HEK293 (cell line): ENCODE results near the gene SH3RF1.

Experiments
- CTCF ChIA-PET: fragments of 350-600 bp; formaldehyde crosslinking; extraction: SDS; loops from one replicate; lab custom pipeline; 2021; ENCODE audit warnings: antibody characterized with exemption; lab: Yijun Ruan, JAX
- POLR2A ChIA-PET: fragments of 300-600 bp; formaldehyde crosslinking; extraction: SDS; loops from one replicate; lab custom pipeline; 2020; ENCODE audit warnings: antibody characterized with exemption, inconsistent platforms; lab: Yijun Ruan, JAX
- H3K27ac ChIP-seq: fragments of 200-500 bp; sonication (Bioruptor generic); 2 replicates; pipeline ENCODE4 v1.5.1; 2014; ENCODE audit warnings: low read depth, low read length, control low read depth, inconsistent platforms; ENCODE audit errors: extremely low read depth
- H3K36me3 ChIP-seq, 2 experiments: fragments of 200-500 bp in 1 of 2; sonication (Bioruptor generic) in 1 of 2; 1 replicate in 1 of 2; 2 replicates in 1 of 2; pipeline ENCODE4 v1.5.1; 2014 to 2017; ENCODE audit warnings: inconsistent platforms in 2 of 2, low read length in 2 of 2; ENCODE audit not compliant: control insufficient read depth in 2 of 2, insufficient read depth in 1 of 2
- H3K4me1 ChIP-seq: fragments of 200-500 bp; sonication (Bioruptor generic); 2 replicates; pipeline ENCODE4 v1.5.1; 2014; ENCODE audit warnings: mild to moderate bottlenecking, low read length, inconsistent platforms; ENCODE audit not compliant: control insufficient read depth, insufficient read depth
- H3K4me3 ChIP-seq: 2 replicates; pipeline ENCODE4 v1.5.1; 2011; ENCODE audit warnings: low read depth, mild to moderate bottlenecking, control low read depth, low read length, moderate library complexity
- H3K9me3 ChIP-seq: fragments of 200-500 bp; sonication (Bioruptor generic); 2 replicates; pipeline ENCODE4 v1.5.1; 2014; ENCODE audit warnings: low read depth, low read length, inconsistent platforms; ENCODE audit not compliant: control insufficient read depth, insufficient read depth
- ATF2 ChIP-seq: fragments of 450-650 bp; formaldehyde crosslinking; IDR thresholded peaks from 2 replicates; pipeline ENCODE4 v1.5.1; 2016; ENCODE audit warnings: missing biosample characterization, missing genetic modification characterization, low read depth
- KLF10 ChIP-seq: fragments of 450-650 bp; IDR thresholded peaks from 2 replicates; pipeline ENCODE4 v1.5.1; 2018; ENCODE audit warnings: missing biosample characterization, mild to moderate bottlenecking, missing genetic modification characterization
- MZF1 ChIP-seq: fragments of 450-650 bp; formaldehyde crosslinking; IDR thresholded peaks from 2 replicates; pipeline ENCODE4 v1.5.1; 2017; ENCODE audit warnings: missing biosample characterization, missing genetic modification characterization, borderline replicate concordance
- PATZ1 ChIP-seq: fragments of 450-650 bp; formaldehyde crosslinking; IDR thresholded peaks from 2 replicates; pipeline ENCODE4 v1.5.1; 2016; ENCODE audit warnings: missing biosample characterization, missing genetic modification characterization
- RBAK ChIP-seq: fragments of 450-650 bp; formaldehyde crosslinking; IDR thresholded peaks from 2 replicates; pipeline ENCODE4 v1.5.1; 2016; ENCODE audit warnings: missing biosample characterization, missing genetic modification characterization
- SETDB1 ChIP-seq: IDR thresholded peaks from one replicate; pipeline ENCODE4 v1.6.1; 2017; ENCODE audit warnings: mild to moderate bottlenecking, low read length, moderate library complexity, mixed read lengths; ENCODE audit not compliant: insufficient read length
- SP7 ChIP-seq: fragments of 450-650 bp; formaldehyde crosslinking; IDR thresholded peaks from 2 replicates; pipeline ENCODE4 v1.5.1; 2016; ENCODE audit warnings: missing biosample characterization, missing genetic modification characterization
- TRIM28 ChIP-seq: IDR thresholded peaks from 2 replicates; pipeline ENCODE4 v1.6.1; 2011; ENCODE audit warnings: low read length, control low read depth, borderline replicate concordance
- ZBTB17 ChIP-seq: fragments of 450-650 bp; formaldehyde crosslinking; IDR thresholded peaks from 2 replicates; pipeline ENCODE4 v1.5.1; 2016; ENCODE audit warnings: missing biosample characterization, missing genetic modification characterization
- ZBTB20 ChIP-seq: fragments of 450-650 bp; formaldehyde crosslinking; IDR thresholded peaks from 2 replicates; pipeline ENCODE4 v1.5.1; 2016; ENCODE audit warnings: missing biosample characterization, missing genetic modification characterization
- ZFHX2 ChIP-seq: fragments of 450-650 bp; formaldehyde crosslinking; conservative IDR thresholded peaks from 2 replicates; pipeline ENCODE4 v1.5.1; 2016; ENCODE audit warnings: missing biosample characterization, missing genetic modification characterization
- ZFP69B ChIP-seq: fragments of 450-650 bp; formaldehyde crosslinking; IDR thresholded peaks from 2 replicates; pipeline ENCODE4 v1.5.1; 2016; ENCODE audit warnings: missing biosample characterization, missing genetic modification characterization
- ZIC2 ChIP-seq: fragments of 450-650 bp; formaldehyde crosslinking; IDR thresholded peaks from 2 replicates; pipeline ENCODE4 v1.5.1; 2016; ENCODE audit warnings: missing biosample characterization, missing genetic modification characterization
- ZNF155 ChIP-seq: fragments of 450-650 bp; formaldehyde crosslinking; IDR thresholded peaks from 2 replicates; pipeline ENCODE4 v1.5.1; 2016; ENCODE audit warnings: missing biosample characterization, missing genetic modification characterization
- ZNF18 ChIP-seq: fragments of 450-650 bp; formaldehyde crosslinking; IDR thresholded peaks from 2 replicates; pipeline ENCODE4 v1.5.1; 2016; ENCODE audit warnings: missing biosample characterization, missing genetic modification characterization
- ZNF248 ChIP-seq: fragments of 450-650 bp; formaldehyde crosslinking; IDR thresholded peaks from 2 replicates; pipeline ENCODE4 v1.5.1; 2017; ENCODE audit warnings: missing biosample characterization, missing genetic modification characterization
- ZNF473 ChIP-seq: fragments of 450-650 bp; formaldehyde crosslinking; IDR thresholded peaks from 2 replicates; pipeline ENCODE4 v1.5.1; 2017; ENCODE audit warnings: missing biosample characterization, missing genetic modification characterization
- ZNF48 ChIP-seq: fragments of 450-650 bp; formaldehyde crosslinking; IDR thresholded peaks from 2 replicates; pipeline ENCODE4 v1.5.1; 2016; ENCODE audit warnings: missing biosample characterization, missing genetic modification characterization
- ZNF501 ChIP-seq: fragments of 450-650 bp; formaldehyde crosslinking; IDR thresholded peaks from 2 replicates; pipeline ENCODE4 v1.5.1; 2016; ENCODE audit warnings: missing biosample characterization, missing genetic modification characterization
- ZNF561 ChIP-seq: fragments of 450-650 bp; IDR thresholded peaks from 2 replicates; pipeline ENCODE4 v1.5.1; 2018; ENCODE audit warnings: missing biosample characterization, missing genetic modification characterization, borderline replicate concordance
- ZNF670 ChIP-seq: fragments of 450-650 bp; formaldehyde crosslinking; IDR thresholded peaks from 2 replicates; pipeline ENCODE4 v1.5.1; 2016; ENCODE audit warnings: missing biosample characterization, missing genetic modification characterization, low read depth
- ZNF843 ChIP-seq: fragments of 450-650 bp; formaldehyde crosslinking; IDR thresholded peaks from 2 replicates; pipeline ENCODE4 v1.5.1; 2016; ENCODE audit warnings: missing biosample characterization, missing genetic modification characterization
- TF ChIP-seq, protein P1 (sequence below): fragments of 450-650 bp; formaldehyde crosslinking; IDR thresholded peaks from 2 replicates; pipeline ENCODE4 v1.5.1; 2017; ENCODE audit warnings: missing biosample characterization, missing genetic modification characterization

SH3RF1 gene

GRCh38 chr4:169071747-169072146, 199.0 kb downstream of the SH3RF1 start:
- no peak for TF ChIP-seq ZIC2 (tag by site-specific recombination)
- no peak for TF ChIP-seq KLF10 (tag by site-specific recombination)
- TF ChIP-seq ZFP69B (tag by site-specific recombination), result no peak
- no peak for TF ChIP-seq TRIM28
- POLR2A ChIA-PET, result no interaction called here
- Histone ChIP-seq H3K9me3 (no peaks in the 10 kb centered on the region), H3K36me3 (no peaks in the 10 kb centered on the region), H3K27ac (no peak overlapping the region), H3K4me1 (peaks cover 5% of the 10 kb centered on the region), H3K4me3 (no peak overlapping the region)
- CTCF ChIA-PET, result interaction anchor here (0.6 kb wide), 1 partner anchor 587 kb away, joined by 3 read pairs; no protein-coding TSS in a partner anchor

GRCh38 chr4:169070895-169071218, 199.9 kb downstream of the SH3RF1 start:
- TF ChIP-seq ZNF155 (no peak), ZNF248 (tag by site-specific recombination) (no peak), ZNF18 (tag by site-specific recombination) (no peak), RBAK (tag by site-specific recombination) (no peak), ZNF670 (tag by site-specific recombination) (no peak), ZNF501 (tag by site-specific recombination) (no peak), PATZ1 (tag by site-specific recombination) (no peak), ZNF843 (tag by site-specific recombination) (no peak), SETDB1 (peak; percentile 75)
- Histone ChIP-seq H3K9me3 (no peaks in the 10 kb centered on the region), H3K4me3 (no peak overlapping the region), H3K36me3 (no peaks in the 10 kb centered on the region), H3K27ac (no peak overlapping the region), H3K4me1 (peaks cover 5% of the 10 kb centered on the region)
- ChIA-PET CTCF (interaction anchor here (0.7 kb wide), 1 partner anchor 14 kb away, joined by 3 read pairs; no protein-coding TSS in a partner anchor), POLR2A (interaction anchor here (0.7 to 1.6 kb wide), 2 partner anchors 9 to 61 kb away, joined by 3 to 11 read pairs; partner anchors contain the start of gene CBR4)

- CTCF ChIA-PET, result interaction anchor here (0.7 kb wide), 1 partner anchor 14 kb away, joined by 3 read pairs; no protein-coding TSS in a partner anchor
- H3K4me3 ChIP-seq, result no peak overlapping the region; the same call in 1 of the 2 replicates
- 0 out of 2 replicates have a peak, but pooled peaks have one; percentile 28 for TF ChIP-seq MZF1 (tag by site-specific recombination)
- TF ChIP-seq ZBTB20 (tag by site-specific recombination), result peak; percentile 66
- peak; percentile 42; the same call in 1 of the 2 replicates for TF ChIP-seq ZBTB17 (tag by site-specific recombination)
- 0 out of 2 replicates have a peak, but pooled peaks have one; percentile 34 for TF ChIP-seq ZNF561 (tag by site-specific recombination)
- TF ChIP-seq ZFHX2 (tag by site-specific recombination), result peak; percentile 53
- TF ChIP-seq ZNF473 (tag by site-specific recombination), result no peak
- TF ChIP-seq, protein P1, sequence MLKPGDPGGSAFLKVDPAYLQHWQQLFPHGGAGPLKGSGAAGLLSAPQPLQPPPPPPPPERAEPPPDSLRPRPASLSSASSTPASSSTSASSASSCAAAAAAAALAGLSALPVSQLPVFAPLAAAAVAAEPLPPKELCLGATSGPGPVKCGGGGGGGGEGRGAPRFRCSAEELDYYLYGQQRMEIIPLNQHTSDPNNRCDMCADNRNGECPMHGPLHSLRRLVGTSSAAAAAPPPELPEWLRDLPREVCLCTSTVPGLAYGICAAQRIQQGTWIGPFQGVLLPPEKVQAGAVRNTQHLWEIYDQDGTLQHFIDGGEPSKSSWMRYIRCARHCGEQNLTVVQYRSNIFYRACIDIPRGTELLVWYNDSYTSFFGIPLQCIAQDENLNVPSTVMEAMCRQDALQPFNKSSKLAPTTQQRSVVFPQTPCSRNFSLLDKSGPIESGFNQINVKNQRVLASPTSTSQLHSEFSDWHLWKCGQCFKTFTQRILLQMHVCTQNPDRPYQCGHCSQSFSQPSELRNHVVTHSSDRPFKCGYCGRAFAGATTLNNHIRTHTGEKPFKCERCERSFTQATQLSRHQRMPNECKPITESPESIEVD (tag by site-specific recombination), result peak; percentile 53
- peak; percentile 14; the same call in 1 of the 2 replicates for TF ChIP-seq SP7 (tag by site-specific recombination)
- TF ChIP-seq ATF2 (tag by site-specific recombination), result no peak
- TF ChIP-seq ZNF48 (tag by site-specific recombination), result no peak
- TF ChIP-seq, all 188 proteins: peak for 7
- Histone ChIP-seq H3K9me3 (no peaks in the 10 kb centered on the region), H3K27ac (peak overlapping the region; percentile 32), H3K36me3 (no peaks in the 10 kb centered on the region), H3K4me1 (peaks cover 5% of the 10 kb centered on the region)
- POLR2A ChIA-PET, result interaction anchor here (0.7 to 1.6 kb wide), 2 partner anchors 9 to 60 kb away, joined by 3 to 11 read pairs; partner anchors contain the start of gene CBR4
Measured at GRCh38 chr4:169070071-169070894, 200.5 kb downstream of the SH3RF1 start.
